Stimulated activated CD8-positive, alpha-beta memory T cell treated with anti-CD3 and anti-CD28 coated beads, Interleukin-7, amount 100 ng/mL, for 24 hours (primary cell): ENCODE measurements around the gene TNS1.

Source experiments
- DNase-seq: peaks from one replicate; pipeline ENCODE4 v3.0.0-alpha.2; 2020; ENCODE audit warnings: low read depth

Gene TNS1

DNA sequence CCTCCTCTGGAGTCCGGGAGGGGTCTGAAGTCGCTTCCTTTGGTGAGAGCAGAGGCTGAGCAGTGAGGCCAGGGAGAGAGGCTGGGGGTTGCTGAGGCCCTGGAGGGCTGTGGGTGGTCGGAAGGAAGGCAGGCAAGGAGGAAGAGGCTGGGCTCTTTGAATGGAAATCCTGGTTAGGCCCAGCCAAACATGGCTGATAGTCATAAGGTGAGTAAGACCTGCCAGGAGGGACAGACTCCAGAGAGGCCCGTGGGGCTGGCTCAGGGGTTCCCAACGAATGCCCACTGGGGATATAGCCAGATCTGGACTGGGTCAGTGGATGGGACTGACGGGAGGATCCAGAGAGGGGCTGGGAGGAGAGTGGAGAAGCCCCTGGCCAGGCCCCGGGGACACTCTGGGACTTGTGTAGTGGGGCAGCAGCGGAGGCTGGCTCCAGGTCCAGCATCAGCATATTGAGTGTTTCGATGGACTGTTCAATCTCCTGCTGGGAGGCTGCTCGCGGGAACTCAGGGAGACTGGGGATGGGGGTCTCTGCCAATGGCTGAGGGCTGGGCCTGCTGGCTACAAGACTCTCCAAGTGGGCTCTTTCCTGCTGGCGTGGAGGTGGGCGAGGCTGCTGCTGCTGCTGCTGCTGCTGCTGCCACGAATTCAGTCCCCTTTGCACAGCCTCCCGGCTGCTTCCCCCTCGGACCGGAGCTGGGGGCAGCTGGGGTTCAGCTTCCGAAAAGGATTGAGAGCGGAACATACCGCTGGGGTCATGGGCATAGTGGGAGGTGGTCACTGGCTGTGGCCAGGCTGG, 155.0 kb downstream of the TNS1 start:
- DNase-seq = no peak

DNA sequence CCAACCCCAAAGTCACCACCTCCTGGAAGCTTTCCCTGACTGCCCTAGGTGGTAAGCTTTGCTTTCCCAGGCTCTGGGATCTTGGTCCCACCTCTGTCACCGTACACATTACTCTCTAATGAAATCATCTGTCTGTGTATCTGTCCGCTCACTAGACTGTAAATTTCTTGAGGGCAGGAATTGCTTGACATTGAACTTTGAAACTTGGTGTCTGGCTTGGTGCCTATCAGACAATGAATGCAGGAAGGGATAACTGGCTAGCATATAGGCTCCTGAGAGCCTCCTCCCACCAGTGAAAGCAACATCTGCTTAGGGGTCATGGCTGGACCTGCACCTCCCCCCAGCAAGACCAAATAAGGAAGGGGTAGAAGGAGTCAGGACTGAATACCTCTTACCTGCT, 155.7 kb downstream of the TNS1 start:
- DNase-seq = no peak

- DNase-seq = no peak
Observed at GRCh38 chr2:217846321-217846743, 156.5 kb downstream of the TNS1 start.

DNA sequence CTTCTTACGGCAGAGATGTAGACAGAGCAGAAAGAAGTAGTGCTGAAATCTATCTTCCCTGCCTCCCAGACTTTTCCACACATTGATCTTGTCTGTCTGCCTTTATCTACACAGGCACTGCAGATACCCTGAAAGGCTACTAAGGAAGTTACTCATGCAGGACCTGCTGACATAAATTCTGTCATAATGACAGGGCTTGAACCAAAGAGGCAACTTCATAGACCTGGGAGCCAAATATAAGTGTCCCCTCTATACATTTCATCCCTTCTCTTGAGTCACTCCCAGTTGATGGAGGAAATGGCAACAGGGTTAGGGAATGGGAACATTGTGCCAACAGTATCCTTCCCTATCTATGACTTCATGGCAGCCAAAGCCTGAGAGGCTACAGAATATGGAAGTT, 157.5 kb downstream of the TNS1 start:
- DNase-seq = no peak

DNA sequence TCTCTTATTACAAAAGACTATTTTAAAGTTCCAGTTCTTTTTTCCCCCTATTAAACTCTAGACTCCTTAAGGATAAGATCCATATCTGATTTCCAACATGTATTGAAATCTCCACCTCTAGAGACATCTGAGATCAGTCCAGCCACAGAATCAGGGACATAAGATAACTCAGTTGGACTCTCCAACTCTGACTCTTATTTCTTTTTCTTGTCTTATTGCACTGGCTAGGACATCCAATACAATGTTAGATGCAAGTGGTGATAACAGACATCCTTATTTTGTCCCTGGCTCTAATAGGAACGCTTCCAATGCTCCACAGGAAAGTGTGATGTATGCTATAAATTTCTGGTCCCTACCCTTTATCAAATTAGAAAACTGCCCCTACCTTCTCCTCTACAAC, 158.1 kb downstream of the TNS1 start:
- DNase-seq = no peak

DNA sequence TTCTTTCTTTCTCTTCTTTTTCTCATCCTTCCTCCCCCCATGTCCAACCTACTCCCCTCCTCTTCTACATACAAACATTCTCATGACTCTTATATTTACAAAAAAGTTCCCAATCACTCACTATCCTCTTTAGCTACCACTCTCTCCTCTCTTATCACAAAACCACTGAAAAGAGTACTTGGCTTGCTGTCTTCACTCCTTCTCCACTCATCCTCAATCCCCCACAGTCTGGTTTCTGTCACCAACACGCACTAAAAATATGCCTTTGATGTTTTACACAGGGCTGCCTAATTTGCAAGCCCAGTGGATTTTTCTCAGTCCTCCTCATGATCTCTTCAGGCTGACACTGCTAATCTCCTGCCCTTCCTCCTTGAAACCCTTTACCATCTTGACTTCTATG, 159.5 kb downstream of the TNS1 start:
- no peak for DNase-seq

GRCh38 chr2:217842017-217842416, 160.8 kb downstream of the TNS1 start:
- no peak for DNase-seq

DNA sequence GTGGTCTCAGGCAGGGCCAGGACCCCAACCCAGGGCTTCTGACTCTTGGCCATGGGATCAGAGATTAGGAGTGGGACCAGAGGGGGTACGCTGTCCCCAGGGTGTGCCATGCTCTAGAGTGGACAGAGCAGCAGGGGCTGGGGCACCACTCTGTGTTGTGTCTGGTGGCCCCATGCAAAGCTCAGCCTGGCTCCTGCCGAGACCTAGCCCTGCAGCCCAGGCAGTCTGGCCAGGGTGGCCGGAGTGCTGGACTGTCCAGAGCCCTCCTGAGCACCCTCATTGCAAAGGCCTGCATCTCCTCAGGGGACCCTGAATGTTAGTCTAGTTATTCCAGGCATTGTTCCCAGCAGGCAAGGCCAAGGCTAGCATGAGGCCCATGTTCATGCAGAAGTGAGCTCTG, 162.3 kb downstream of the TNS1 start:
- no peak for DNase-seq

- no peak for DNase-seq
Observed at GRCh38 chr2:217839750-217840107, 163.1 kb downstream of the TNS1 start.

GRCh38 chr2:217839073-217839749, 163.6 kb downstream of the TNS1 start:
- DNase-seq = no peak

DNA sequence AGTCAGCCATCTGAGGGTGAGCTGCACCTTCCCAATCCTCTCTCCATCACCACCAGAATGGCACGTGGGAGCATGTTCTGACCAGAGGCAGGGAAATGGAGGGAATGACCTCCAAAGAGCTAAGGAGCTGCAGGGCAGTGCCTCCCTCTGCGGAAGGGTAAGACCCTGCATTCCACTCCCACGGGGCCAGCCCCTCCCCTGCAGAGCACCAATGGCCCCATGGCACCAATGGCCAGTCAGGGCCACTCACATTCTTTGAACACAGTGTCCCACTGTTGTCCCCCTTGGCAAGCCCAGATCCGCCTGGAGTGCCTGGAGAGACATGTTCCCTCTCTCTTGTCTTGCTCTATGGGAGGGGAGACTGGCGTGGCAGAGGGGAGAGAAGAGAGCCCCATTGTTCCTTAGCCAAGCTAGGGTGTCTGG, 164.4 kb downstream of the TNS1 start:
- no peak for DNase-seq

DNA sequence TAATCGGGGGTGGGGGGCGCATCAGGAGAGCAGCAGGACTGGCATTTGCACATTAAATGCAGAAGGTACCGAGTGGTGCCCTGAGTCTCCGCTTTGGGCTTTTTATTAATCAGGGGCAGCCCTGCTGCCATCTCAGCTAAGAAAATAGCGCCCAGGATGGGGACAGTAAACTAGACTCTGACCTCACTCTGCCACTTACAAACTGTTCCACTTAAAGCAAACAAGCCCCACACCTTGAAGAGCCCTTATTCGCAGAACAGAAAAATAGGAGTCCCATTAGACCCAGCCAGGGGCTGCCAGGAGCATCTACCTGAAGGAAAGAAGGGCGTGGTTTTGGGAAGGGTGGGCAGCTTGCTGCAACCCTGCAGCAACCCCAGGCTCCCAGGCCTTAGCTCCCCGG, 165.3 kb downstream of the TNS1 start:
- no peak for DNase-seq

GRCh38 chr2:217836901-217837491, 165.8 kb downstream of the TNS1 start:
- DNase-seq = no peak

DNA sequence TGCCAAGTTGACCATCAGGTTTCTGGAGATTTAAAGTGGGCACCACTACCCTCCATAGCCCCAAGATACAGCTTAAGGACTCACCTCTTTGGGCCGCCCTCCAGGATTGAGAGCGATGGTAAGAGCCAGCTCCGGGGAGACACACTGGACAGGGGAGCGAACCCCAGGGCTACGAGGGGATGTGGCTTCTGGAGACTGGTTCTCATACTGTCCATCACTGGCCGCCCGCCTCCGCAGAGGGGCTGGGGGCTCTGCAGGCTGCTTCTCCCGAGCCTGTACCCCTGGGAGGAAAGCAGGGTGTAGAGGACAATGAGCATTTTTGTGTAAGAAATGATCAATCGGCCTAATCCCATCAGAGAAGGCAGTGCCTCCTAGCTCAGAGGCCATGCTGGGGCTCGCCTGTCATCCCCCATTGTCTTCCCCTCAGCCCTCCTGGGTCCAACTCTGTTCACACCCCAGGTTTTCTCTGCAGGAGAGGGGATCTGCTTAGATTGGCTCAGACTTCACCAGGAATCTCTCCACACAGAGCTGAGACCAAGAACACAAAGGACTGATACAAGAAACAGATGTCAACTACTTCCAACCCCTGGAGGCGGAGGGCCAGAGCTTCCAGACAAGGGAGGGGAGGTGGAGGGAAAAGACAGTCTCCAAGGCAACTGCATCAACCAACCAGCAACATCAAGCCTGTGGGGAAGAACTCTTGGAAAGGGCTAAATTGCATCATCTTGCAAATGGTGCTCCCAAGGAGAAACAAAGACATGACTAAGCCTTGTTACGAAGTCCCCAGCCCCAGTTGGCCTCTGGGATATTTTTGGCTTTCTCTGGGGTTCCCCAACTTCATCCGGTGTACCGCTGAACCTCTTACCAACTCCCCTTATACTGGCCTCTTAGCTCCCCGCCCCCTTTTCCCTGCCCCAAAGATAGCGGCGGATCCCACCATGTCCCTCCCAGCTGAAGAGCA, 166.6 kb downstream of the TNS1 start:
- no peak for DNase-seq

- DNase-seq = no peak
Observed at GRCh38 chr2:217834744-217835513, 167.9 kb downstream of the TNS1 start.

- DNase-seq = no peak
Observed at GRCh38 chr2:217834057-217834620, 168.7 kb downstream of the TNS1 start.

DNA sequence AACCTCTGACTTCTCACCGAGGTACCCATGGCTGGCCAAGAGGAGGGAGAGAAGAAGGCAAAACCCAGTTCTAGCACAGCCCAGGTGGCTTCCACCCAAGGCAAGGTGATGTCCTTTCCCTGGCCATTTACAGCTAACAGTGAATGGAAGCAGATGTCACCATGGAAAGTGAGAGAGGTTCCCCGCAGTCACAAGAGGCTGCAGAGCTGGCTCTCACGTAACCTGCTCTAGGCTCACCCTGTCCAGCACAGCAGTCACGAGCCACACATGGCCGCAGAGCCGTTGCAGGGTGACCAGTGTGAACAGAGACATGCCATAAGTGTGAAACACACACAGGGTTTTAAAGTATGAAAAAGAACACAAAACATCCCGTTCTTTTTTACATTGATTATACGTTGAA, 169.4 kb downstream of the TNS1 start:
- DNase-seq = no peak

DNA sequence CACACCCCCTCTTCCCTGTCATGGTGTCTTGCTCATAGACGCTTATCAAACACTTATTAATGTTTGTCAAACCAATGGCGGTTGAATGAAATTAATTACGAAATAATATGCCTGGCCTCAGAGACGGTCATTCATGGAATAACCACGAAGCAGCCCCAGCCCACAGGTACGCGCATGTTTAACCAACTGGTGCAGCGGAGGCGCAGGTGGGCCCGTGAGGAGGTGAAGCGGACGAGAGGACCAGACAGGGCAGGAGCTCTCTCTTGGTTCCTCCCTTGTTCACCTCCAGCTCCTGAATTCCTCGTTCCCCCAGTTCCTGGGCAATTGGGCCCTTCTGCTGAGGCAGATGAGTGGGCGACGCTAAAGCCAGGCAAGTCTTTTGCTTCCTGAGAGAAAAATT, 169.8 kb downstream of the TNS1 start:
- no peak for DNase-seq

DNA sequence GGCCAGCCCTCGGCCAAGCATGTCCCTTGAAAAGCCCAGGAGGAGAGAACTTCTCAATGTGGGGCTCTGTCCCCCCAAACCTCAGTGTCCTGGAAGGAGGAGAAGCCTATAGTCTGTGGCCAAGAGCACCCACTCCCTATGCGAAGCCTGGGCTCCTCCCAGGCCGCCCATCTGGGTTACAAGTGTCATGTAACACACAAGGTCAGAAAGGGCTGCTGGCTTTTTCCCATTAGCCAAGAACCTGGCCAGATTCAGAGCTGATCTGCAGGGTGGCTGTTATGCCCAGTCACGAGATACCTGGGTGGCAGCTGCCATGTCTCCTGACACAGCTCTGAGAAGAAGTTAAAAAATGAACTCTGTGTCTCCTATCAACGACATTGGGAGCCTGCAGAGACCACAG, 170.7 kb downstream of the TNS1 start:
- no peak for DNase-seq

DNA sequence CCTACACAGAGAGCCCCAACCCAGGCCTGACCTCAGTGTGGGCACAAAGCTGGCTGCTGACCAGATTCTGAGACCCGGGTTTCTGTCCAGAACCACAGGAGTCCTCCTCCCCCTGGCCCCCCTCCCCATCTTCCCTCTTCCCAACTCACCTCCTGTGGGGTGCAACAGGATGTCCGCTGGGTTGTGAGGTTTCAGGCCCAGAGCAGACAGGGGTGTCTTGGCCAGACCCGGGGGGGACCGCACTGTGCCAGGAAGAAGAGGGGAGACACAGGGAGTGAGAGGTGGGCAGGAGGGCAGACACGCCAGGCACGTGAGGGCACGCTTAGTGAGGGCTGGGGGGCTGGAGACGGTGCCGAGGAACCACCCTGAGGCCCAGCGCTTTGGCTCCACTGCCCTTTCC, 171.5 kb downstream of the TNS1 start:
- DNase-seq = no peak

- DNase-seq = no peak
Observed at GRCh38 chr2:217830807-217831206, 172.0 kb downstream of the TNS1 start.
